Prostate gland (tissue), 2 donors: ENCODE data around the gene NDUFA8. TPM values are rescaled to one million over a fixed set of nuclear protein-coding genes. Genes with fewer than 3 reads are reported as not detected.

Experiments used
- DNase-seq: peaks from one replicate; pipeline ENCODE4 v3.0.0-alpha.2; 2019; ENCODE audit warnings: low spot score
- H3K27ac ChIP-seq, 2 donors: fragments of 200-600 bp; sonication (generic); 2 replicates each; pipeline ENCODE4 v1.5.1; 2017 to 2019
- H3K27me3 ChIP-seq: fragments of 200-600 bp; sonication (generic); replicated peaks from 2 replicates; pipeline ENCODE4 v1.5.1; 2019; ENCODE audit not compliant: insufficient read depth
- H3K36me3 ChIP-seq, 2 donors: fragments of 200-600 bp; sonication (generic); 1 replicate in 1 of 2; 2 replicates in 1 of 2; pipeline versions ENCODE4 v1.5.1 to v1.8.1; 2017 to 2019
- H3K4me1 ChIP-seq: fragments of 200-600 bp; sonication (generic); replicated peaks from 2 replicates; pipeline ENCODE4 v1.5.1; 2019
- H3K4me3 ChIP-seq, 2 donors: fragments of 200-600 bp; sonication (generic); 2 replicates each; pipeline ENCODE4 v1.5.1; 2017 to 2019
- H3K9me3 ChIP-seq: fragments of 200-600 bp; sonication (generic); 2 replicates; pipeline ENCODE4 v1.5.1; 2017
- CTCF ChIP-seq, 4 experiments: fragments of 200-600 bp in 2 of 4; fragments of 450-650 bp in 2 of 4; sonication (generic) in 2 of 4; IDR thresholded peaks; 1 replicate in 3 of 4; 2 replicates in 1 of 4; pipeline ENCODE4 v1.5.1; 2016 to 2019; ENCODE audit warnings: antibody characterized with exemption in 4 of 4, mild to moderate bottlenecking in 2 of 4, moderate library complexity in 2 of 4
- POLR2A ChIP-seq: fragments of 450-650 bp; IDR thresholded peaks from one replicate; pipeline ENCODE4 v1.6.1; 2016; ENCODE audit warnings: antibody characterized with exemption, mild to moderate bottlenecking
- POLR2AphosphoS5 ChIP-seq: sonication (generic); formaldehyde crosslinking; IDR thresholded peaks from one replicate; pipeline ENCODE4 v1.6.1; 2017; ENCODE audit warnings: antibody characterized with exemption
- WGBS: methylation state at CpG from one replicate; pipeline ENCODE4 v1.1.5; 2018; 5-methylcytosine and 5-hydroxymethylcytosine counted together
- intact Hi-C: fragments of 100-400 bp; cut with DNase I; formaldehyde crosslinking; loops from one replicate; pipeline ENCODE4 v1.14.2; 2022
- total RNA-seq, 2 donors: library from RNA; depleted of rRNA; stranded (reverse); fragments of >200 nt; gene quantifications; one replicate each; pipeline ENCODE4 v1.1.0, GENCODE V29; 2016

Gene NDUFA8
- total RNA-seq, 2 donors from 2014 or later: 60.7 to 69.6 TPM

GRCh38 chr9:122134822-122135528 is 24.6 kb downstream of the NDUFA8 start:
- peaks cover 3% of the 10 kb centered on the region for H3K4me1 ChIP-seq
- no peak overlapping the region for H3K4me3 ChIP-seq
- H3K27ac ChIP-seq: no peak overlapping the region
- no peaks in the 10 kb centered on the region for H3K36me3 ChIP-seq
- no peak for DNase-seq
- no peak for TF ChIP-seq POLR2A
- TF ChIP-seq POLR2AphosphoS5: no peak
- TF ChIP-seq CTCF (IDR thresholded peaks at IDR 0.05): no peak
- WGBS: 35% methylated on average over 12 of the region's 12 CpGs
- no peaks in the 10 kb centered on the region for H3K27me3 ChIP-seq
- intact Hi-C loops: no loop called here
- H3K9me3 ChIP-seq: no peaks in the 10 kb centered on the region

GRCh38 chr9:122133984-122134535 is 25.5 kb downstream of the NDUFA8 start:
- Histone ChIP-seq H3K9me3 (no peaks in the 10 kb centered on the region), H3K4me1 (peaks cover 3% of the 10 kb centered on the region), H3K27ac (no peak overlapping the region), H3K27me3 (no peaks in the 10 kb centered on the region), H3K4me3 (no peak overlapping the region), H3K36me3 (no peaks in the 10 kb centered on the region)
- WGBS: 77% methylated on average over 17 of the region's 17 CpGs
- TF ChIP-seq CTCF (IDR thresholded peaks at IDR 0.05): no peak
- no peak for TF ChIP-seq POLR2AphosphoS5
- TF ChIP-seq POLR2A: no peak
- intact Hi-C loops: no loop called here
- no peak for DNase-seq

- Histone ChIP-seq H3K4me3 (no peak overlapping the region), H3K27ac (no peak overlapping the region), H3K9me3 (no peaks in the 10 kb centered on the region), H3K27me3 (no peaks in the 10 kb centered on the region), H3K4me1 (peaks cover 3% of the 10 kb centered on the region), H3K36me3 (no peaks in the 10 kb centered on the region)
- intact Hi-C loops: no loop called here
- TF ChIP-seq POLR2A: no peak
- TF ChIP-seq CTCF (IDR thresholded peaks at IDR 0.05): no peak
- no peak for TF ChIP-seq POLR2AphosphoS5
- 78% methylated on average over 12 of the region's 12 CpGs for WGBS
- no peak for DNase-seq
Observed at GRCh38 chr9:122133263-122133983, 26.2 kb downstream of the NDUFA8 start.

GRCh38 chr9:122132539-122132938 is 27.0 kb downstream of the NDUFA8 start:
- WGBS: 100% methylated on average over 4 of the region's 4 CpGs

More at GRCh38 chr9:122132539-122132938, 27.0 kb downstream of the NDUFA8 start:
- DNase-seq: no peak
- Histone ChIP-seq H3K27me3 (no peaks in the 10 kb centered on the region), H3K27ac (no peak overlapping the region), H3K9me3 (no peaks in the 10 kb centered on the region), H3K4me1 (peaks cover 3% of the 10 kb centered on the region), H3K4me3 (no peak overlapping the region), H3K36me3 (no peaks in the 10 kb centered on the region)
- TF ChIP-seq POLR2A (no peak), POLR2AphosphoS5 (no peak), CTCF (IDR thresholded peaks at IDR 0.05) (no peak)
- intact Hi-C loops: no loop called here
